Putamen (tissue), 1 donor: ENCODE data around the gene LRP1.
A peak's percentile ranks its signal among the peaks of the same experiment; 100 is the strongest.

Experiments
- DNase-seq: peaks from one replicate; pipeline ENCODE4 v3.0.0-alpha.2; 2016; ENCODE audit warnings: low spot score

The LRP1 gene

DNA sequence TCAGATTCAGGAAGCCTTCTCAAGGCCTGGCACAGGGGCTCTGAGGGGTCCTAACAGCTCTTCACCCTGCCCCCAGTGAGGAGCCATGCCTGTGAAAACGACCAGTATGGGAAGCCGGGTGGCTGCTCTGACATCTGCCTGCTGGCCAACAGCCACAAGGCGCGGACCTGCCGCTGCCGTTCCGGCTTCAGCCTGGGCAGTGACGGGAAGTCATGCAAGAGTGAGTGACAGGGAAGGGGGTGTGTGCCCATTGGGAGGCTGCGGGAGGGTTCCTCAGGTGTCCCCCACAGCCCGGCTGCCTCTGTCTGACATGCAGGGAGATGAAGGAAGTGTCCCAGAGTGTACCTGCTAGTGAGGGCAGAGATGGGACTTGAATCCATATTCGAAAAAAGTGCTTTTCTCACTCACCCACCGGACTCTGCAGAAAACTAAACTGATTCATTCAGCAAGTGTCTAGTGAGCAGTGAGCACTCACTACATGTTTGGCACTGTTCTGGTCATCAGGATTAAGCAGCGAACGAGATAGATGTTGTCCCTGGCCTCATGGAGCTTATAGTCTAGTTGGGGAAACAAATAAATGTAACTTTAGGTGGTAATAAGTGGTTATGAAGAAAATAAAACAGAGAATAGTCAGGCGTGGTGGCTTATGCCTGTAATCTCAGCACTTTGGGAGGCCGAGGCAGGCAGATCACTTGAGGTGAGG, 28.6 kb downstream of the LRP1 start:
- no peak for DNase-seq

DNA sequence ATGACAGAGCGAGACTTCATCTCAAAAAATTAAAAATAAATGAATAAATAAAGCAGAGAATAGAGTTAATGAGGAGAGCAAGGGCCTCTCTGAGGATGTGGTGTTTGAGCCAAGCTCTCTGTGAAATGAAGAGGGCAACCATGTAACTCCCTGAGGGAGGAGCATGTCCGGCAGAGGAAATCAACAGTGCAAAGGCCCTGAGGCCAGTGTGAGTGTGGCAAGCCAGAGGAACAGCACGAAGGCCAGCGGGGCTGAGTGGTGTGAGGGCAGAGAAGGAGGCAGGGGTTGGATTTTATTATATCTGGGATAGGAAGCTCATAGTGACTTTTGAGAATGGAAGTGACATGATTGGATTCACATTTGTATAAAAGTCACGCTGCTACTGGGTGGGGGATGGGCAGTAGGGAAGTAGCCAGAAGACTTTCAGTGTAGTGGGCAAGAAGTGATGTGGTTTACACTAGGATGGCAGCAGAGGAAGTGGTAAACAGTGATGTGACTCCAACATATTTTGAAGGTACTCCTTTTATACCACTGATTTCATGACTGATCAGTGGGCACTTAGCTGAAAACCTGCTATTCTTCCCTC, 29.4 kb downstream of the LRP1 start:
- no peak for DNase-seq

DNA sequence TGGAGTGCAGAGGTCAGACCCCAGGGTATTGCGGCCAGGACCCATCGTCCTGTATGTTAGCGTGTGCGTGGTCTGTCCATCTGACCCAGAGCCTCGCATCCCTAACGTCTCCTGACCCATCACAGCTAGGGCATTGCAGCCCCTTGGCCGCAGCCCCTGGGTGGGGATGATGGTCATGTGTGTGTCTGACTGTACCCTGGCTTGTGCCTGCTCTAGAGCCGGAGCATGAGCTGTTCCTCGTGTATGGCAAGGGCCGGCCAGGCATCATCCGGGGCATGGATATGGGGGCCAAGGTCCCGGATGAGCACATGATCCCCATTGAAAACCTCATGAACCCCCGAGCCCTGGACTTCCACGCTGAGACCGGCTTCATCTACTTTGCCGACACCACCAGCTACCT, 29.9 kb downstream of the LRP1 start:
- no peak for DNase-seq

DNA sequence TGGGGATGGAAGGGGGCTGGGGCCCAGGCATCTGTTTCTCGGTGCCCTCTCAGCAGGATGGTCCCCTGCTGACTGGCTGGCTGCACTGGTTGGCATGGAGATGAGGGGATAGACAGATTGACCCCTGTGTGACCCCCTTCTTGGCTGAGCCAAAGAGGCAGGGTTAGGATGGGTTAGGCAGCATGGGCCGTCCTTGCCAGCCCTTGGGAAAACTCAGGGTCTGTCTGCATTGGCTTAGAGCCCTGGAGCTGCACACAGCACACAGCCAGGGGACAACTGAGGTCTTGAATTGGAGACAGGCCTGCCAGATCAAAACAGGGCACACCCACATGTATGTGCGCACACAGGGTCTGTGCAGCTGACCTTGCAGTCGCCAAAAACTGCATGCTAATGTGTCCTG, 30.4 kb downstream of the LRP1 start:
- no peak for DNase-seq

DNA sequence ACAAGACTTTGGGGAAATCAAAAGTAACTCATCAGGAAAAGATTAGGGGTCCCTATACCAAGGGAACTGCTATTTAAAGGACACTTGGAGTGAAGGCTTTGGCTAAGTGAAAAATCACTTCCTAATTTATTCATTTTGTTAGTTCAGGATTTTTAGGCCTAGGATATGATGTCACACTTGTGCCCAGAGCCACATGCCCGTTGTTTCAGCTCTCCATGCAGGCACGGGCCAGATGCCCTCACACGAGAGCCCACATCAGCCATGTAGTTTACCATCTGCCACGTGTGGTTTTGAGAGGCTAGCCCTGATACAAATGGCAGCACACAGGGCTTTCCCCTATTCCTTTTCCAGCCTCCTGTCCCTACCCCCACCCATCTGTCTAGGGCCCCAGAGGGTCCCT, 31.0 kb downstream of the LRP1 start:
- DNase-seq = no peak

DNA sequence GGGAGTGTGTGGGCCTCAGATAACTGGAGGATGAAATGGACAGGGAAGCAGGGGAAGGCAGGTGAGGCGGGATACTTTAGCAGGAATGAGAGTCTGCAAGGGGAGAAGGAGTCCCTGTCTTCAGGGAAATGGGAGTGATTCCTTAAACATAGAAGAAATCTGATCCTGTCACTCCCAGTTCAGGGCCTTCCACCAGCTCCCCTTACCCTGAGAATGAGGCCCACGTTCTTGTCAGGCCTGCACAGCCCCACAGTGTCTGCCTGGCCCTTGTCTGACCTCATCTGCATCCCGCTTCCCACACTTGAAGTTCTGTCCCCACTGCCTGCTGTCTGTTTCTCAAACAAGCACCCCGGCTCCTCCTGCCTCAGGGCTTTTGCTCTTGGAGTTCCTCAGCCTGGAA, 31.8 kb downstream of the LRP1 start:
- DNase-seq = no peak

DNA sequence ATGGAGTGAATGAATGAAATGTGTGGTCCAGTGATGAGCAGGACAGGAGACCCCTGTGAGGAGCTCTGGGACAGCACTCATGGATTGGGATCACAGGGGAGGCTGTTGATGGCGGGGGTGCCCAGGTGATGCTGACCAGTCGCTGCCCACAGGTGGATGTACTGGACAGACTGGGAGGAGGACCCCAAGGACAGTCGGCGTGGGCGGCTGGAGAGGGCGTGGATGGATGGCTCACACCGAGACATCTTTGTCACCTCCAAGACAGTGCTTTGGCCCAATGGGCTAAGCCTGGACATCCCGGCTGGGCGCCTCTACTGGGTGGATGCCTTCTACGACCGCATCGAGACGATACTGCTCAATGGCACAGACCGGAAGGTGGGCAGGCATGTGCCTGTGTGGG, 32.5 kb downstream of the LRP1 start:
- DNase-seq = no peak

DNA sequence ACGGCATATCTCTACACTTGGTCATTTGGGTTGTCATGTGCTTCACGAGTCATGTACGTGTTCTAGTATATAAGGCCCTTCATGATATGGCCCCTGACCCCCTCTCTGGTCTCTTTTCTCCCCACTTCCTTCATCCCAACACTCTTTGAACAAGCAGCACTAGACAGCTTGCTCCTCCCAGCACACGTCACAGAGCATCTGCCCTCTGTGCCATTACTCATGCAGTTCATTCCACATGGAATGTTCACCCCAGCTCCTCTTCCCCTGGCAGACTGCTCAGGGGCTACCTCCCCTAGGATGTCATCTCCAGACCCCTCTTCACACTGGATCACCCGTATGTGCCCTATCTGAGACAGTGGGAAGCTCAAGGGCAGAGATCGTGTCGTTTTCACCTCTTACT, 33.2 kb downstream of the LRP1 start:
- no peak for DNase-seq

DNA sequence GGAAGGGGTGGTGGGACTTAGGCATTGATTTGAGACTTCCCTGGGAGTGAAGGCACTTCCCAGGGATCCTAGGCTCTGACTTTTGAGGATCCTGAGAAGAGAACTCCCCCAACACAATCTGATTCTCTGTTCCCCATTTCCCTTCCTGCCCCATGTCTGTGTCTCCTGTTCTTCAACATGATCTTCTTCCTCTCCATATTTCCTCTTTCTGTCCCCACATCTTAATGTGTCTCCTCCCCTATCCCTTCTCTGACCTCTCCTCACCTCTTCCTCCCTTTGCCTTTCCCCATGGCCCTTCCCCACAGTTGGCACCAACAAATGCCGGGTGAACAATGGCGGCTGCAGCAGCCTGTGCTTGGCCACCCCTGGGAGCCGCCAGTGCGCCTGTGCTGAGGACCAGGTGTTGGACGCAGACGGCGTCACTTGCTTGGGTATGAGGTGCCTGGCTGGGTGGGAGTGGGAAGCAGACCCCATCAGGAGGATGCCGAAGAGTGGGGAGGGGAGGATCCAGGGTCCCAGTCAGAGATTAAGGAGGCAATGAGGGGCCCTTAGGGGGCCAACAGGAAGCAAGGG, 34.4 kb downstream of the LRP1 start:
- no peak for DNase-seq

DNA sequence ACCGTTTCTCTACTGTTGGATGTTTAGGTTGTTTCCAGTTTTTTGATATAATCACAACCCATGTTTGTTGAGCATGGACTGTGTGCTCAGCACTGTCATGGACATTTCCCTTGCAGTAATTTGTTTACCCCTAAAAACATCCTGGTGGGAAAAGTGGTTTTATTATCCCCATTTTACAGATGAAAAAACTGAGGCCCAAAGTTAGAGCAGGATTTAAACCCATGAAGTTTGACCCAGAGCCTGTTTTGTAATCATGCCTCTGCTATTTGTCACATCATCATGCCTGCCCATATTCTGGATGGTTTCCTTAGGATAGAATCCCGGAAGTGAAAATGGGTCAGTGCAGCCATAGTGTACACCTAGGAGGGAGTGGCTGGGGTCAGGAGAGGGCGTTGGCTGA, 36.2 kb downstream of the LRP1 start:
- DNase-seq = no peak

DNA sequence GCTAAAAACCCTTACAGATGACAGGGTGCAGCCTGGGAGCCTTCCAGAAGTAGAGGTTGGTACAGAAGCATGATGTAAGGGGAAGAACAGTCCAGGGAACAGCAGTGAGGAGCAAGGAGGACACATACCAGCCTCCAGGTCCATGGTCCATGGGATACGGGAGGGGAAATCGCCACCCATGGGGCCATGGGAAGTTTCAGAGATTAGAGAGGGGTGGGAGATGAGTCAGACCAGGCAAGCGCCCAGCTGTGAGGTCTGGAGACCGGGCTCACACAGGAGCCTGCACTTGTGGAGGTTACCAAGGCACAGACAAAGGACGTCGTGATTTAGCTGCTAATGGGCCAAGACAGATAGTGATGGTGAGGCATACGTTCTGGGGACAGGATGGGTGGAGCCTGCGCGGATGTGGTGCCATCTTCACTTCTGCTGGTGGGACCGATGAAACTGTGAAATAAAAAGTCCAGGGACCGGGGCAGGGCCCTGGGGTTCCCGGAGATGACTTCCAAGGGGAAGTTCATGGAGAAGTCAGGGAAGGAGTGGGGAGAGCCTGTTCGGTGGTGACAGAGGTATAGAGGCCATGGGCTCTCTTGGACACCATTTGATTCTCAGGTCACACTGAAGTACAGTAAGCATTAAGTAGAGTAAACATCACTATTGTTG, 36.8 kb downstream of the LRP1 start:
- DNase-seq = no peak

DNA sequence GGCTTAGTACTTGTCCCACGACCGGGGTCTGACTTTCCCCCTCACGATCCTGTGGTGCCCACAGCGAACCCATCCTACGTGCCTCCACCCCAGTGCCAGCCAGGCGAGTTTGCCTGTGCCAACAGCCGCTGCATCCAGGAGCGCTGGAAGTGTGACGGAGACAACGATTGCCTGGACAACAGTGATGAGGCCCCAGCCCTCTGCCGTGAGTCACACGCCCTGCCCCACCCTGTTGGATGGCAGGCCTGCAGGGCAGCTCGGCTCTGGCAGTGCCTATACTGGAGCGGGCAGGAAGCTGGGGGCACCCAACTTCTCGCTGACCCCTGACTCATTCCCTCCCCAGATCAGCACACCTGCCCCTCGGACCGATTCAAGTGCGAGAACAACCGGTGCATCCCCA, 37.5 kb downstream of the LRP1 start:
- DNase-seq = no peak

DNA sequence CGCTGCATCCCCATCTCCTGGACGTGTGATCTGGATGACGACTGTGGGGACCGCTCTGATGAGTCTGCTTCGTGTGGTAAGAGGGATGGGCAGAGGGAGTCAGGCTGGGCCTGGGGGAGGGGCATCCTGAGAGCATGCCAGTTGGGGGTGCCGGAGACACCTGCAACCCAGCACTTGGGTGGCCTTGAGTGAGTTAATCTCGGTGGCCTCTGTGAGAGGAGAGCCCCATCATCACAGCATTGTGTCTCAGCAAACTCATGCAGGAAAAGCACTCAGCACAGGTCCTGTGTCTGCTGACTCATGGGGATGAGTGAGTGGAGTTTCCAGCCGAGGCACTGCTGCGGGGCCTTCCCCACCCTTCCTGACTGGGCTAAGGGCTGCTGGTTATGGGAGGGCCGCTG, 38.7 kb downstream of the LRP1 start:
- DNase-seq = no peak

DNA sequence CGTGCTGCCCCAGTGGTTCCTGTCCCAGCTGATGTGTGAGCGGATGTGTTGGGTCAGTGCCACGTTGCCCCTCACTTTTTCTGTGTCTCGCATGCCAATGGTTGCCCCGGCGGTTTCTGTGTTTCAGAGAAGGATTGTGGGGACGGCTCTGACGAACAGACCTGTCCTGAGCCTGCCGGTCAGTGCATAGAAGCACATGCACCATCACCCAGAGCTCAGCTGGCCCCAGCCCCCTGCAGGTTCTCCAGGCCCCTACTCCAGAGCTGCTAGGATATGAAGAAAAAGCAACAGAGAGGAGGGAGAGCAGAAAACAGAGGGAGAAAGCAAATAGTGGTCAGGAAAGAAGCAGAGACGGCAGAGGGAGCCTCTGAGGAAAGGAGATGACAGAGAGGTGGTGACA, 39.8 kb downstream of the LRP1 start:
- no peak for DNase-seq

DNA sequence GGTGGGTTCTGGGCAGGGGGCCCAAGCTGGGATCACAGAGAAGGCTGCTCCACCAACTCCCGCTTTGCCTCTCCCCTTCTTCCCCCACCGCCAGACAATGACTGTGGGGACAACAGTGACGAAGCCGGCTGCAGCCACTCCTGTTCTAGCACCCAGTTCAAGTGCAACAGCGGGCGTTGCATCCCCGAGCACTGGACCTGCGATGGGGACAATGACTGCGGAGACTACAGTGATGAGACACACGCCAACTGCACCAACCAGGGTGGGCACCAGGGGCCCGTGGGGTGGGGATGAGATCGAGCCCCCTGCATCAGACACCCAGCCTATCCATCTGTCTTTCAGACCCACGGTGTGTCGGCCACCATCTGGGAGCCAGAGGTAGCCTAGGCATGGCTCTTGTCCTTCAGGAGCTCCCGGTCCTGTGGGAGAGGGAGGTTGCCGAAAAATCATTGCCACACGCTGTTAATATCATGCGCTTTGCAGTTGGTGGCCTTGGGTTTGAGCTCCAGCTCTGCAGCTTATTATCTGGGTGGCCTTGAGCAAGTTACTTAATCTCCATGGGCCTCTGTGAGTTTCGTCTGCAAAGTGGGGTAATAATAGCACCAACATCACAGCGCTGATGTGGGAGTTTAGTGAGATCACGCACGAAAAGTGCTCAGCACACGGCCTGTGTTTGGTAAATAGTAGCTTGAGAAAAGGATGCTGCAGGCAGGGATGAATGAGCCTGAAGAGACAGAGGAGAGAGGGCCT, 40.9 kb downstream of the LRP1 start:
- no peak for DNase-seq

DNA sequence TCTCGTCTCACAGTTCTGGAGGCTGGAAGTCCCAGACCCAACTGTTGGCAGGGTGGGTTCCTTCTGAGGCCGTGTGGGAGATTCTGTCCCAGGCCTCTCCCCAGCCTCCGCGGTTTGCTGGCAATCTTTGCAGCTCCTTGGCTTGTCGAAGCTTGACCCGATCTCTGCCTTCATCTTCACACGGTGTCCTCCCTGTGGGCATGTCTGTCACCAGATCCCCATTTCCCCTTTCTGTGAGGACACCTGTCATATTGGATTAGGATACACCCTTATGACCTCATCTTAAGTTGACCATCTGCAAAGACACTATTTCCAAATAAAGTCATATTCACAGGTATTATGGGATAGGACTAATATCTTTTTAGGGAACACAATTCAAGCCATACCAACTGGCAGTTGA, 41.7 kb downstream of the LRP1 start:
- DNase-seq = no peak

DNA sequence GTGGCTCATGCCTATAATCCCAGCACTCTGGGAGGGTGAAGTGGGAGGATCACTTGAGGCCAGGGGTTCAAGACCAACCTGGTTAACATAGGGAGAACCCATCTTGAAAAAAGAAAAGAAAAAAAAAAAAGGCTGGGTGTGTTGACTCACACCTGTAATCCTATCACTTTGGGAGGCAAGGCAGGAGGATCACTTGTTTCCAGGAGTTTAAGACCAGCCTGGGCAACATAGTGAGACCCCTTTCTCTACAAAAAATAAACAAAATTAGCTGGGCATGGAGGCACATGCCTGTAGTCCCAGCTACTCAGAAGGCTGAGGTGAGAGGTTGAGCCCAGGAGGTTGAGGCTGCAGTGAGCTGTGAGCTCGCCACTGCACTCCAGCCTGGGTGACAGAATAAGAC, 42.1 kb downstream of the LRP1 start:
- no peak for DNase-seq

DNA sequence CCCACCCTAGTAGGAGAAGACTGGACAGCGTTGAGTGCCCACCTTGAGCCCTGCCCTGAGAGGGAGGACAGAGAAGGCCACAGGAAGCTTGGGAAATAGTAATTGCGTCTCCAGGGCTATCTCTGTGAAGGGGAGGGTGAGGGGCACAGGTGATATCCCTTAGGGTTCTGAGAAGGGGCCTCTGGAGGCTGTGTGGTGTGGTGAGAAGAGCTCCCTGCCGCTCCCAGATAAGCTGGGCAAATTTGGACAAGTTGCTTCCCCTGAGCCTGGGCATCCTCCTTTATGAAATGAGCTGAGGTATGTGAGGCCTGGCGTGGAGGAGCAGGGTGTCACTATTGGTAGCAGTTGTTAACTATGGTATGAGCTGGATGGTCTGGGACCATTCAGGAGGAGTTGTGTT, 42.6 kb downstream of the LRP1 start:
- DNase-seq = no peak

DNA sequence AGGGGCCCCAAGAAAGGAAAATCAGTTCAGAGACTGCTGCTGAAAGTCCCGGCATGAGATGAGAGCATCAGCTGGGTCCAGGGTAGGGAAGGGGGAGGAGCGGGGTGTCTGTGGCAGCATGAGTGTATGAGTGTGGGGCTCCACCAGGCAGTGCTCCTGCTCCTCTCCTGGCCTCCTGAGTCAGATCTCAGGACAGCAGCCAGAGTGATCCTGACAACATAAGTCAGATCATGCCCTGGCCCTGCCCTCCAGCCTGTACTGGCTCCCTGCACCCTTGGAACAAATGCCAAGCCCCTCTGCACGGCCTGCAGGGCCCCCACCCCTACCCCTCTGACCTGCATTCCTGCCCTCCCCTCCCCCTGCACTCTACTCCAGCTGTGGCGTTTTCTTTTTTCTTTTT, 43.4 kb downstream of the LRP1 start:
- no peak for DNase-seq

DNA sequence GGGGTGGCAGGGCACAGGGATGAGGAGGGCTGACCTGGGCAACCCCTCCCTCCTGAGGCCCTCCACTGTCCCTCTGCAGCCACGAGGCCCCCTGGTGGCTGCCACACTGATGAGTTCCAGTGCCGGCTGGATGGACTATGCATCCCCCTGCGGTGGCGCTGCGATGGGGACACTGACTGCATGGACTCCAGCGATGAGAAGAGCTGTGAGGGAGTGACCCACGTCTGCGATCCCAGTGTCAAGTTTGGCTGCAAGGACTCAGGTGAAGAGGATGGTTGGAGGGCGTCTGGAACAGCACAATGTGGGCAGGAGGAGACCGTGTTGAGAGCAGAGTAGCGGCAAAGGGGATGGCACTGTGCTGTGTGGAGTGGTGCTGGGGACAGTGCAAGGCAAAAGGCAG, 44.8 kb downstream of the LRP1 start:
- no peak for DNase-seq

DNA sequence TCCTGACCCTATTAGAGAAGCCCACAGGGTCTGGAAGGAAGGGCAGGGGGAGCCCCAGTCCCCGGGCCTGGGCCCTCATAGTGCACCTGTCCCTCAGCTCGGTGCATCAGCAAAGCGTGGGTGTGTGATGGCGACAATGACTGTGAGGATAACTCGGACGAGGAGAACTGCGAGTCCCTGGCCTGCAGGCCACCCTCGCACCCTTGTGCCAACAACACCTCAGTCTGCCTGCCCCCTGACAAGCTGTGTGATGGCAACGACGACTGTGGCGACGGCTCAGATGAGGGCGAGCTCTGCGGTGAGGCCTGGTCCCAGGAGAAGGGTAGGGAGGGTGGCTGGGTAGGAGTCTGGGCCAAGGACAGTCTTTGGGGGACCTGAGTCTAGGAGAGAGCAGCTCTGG, 45.4 kb downstream of the LRP1 start:
- no peak for DNase-seq

DNA sequence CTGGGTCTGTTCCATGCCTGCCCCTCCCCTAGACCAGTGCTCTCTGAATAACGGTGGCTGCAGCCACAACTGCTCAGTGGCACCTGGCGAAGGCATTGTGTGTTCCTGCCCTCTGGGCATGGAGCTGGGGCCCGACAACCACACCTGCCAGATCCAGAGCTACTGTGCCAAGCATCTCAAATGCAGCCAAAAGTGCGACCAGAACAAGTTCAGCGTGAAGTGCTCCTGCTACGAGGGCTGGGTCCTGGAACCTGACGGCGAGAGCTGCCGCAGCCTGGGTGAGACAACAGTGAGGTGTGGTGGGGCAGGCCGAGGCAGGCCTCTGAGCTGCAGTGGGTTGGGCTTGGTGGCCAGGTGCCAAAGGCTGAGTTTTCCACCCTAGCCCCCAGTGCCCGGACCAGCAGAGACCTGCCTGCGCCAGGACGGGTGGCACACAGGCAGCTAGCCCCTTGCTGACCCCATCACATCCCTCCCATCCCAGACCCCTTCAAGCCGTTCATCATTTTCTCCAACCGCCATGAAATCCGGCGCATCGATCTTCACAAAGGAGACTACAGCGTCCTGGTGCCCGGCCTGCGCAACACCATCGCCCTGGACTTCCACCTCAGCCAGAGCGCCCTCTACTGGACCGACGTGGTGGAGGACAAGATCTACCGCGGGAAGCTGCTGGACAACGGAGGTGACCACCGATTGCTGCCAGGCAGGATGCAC, 47.3 kb downstream of the LRP1 start:
- DNase-seq = peak; percentile 63
